ENCODE data around the gene MAP6D1.

DNA sequence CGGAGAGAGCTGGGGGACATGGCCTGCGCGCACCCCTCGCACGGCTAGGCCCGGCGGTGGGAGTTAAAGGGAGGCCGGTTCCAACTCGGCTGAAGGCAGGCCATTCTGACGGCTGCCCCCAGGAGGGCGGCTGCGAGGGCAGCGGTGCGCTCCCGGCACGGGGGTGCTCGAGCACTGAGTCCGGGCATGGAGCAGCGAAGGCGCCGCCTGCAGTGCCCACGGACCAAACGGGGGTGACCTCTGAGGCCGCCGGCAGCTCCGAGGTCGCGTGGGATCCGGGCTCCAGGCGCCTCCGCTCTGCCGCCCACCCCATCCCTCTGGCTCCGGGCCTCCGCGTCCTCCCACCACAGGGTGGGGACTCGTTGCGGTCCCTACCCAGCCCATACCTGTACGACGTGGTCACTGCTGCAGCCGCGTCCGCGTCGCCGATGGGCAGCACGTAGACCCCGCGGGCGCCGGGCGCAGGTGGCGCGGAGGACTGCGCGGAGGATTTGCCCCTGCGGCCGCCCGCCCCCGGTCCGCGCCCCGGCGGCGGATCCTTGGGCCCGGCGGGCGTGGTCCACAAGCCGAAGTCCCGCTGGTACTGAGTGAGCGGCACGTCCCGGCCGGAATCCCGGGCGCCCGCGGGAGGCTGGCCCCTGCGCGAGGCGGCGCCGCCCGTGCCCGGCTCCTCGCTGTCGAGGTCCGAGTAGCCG is 469 bp downstream of the MAP6D1 start:
- TF ChIP-seq CTCF (conservative IDR thresholded peaks at IDR 0.05; ENCODE audit: low read length) (no peak), EZH2phosphoT487 (IDR thresholded peaks at IDR 0.05; ENCODE audit: borderline replicate concordance, low read depth, low read length) (no peak)
